KOPT-K1 (cell line): Measurements from ENCODE around the gene WDR93.
"Not testable (repeated sequence)": the region's sequence is repeated elsewhere in the genome, so short reads cannot be mapped to it uniquely, and the experiment has no call there.

ENCODE experiments used
- H3K27ac ChIP-seq: fragments of 200-600 bp; sonication (generic); 2 replicates; pipeline ENCODE4 v1.5.1; 2016; ENCODE audit warnings: antibody characterized with exemption, mild to moderate bottlenecking, low read depth, low read length; ENCODE audit not compliant: poor library complexity, severe bottlenecking
- H3K36me3 ChIP-seq: fragments of 200-600 bp; sonication (generic); 2 replicates; pipeline ENCODE4 v1.5.1; 2017; ENCODE audit warnings: antibody characterized with exemption, mild to moderate bottlenecking, low read length, moderate library complexity; ENCODE audit not compliant: insufficient read depth
- H3K9me3 ChIP-seq: fragments of 200-600 bp; sonication (generic); 2 replicates; pipeline ENCODE4 v1.5.1; 2017; ENCODE audit warnings: antibody characterized with exemption, low read length, mild to moderate bottlenecking; ENCODE audit not compliant: insufficient read depth, poor library complexity, severe bottlenecking

Gene WDR93

GRCh38 chr15:89787944-89788343, 97.3 kb downstream of the WDR93 start:
- no peaks in the 10 kb centered on the region for H3K36me3 ChIP-seq

GRCh38 chr15:89788585-89788984, 98.0 kb downstream of the WDR93 start:
- H3K36me3 ChIP-seq, H3K27ac ChIP-seq: not testable (repeated sequence)
- H3K9me3 ChIP-seq, result peaks cover 14% of the 10 kb centered on the region

More at GRCh38 chr15:89787944-89788343, 97.3 kb downstream of the WDR93 start:
- no peak overlapping the region for H3K27ac ChIP-seq
- peaks cover 14% of the 10 kb centered on the region for H3K9me3 ChIP-seq

GRCh38 chr15:89790206-89790605, 99.6 kb downstream of the WDR93 start:
- Histone ChIP-seq H3K27ac (no peak overlapping the region), H3K9me3 (peaks cover 14% of the 10 kb centered on the region), H3K36me3 (no peaks in the 10 kb centered on the region)

GRCh38 chr15:89790661-89791060, 100.0 kb downstream of the WDR93 start:
- peaks cover 14% of the 10 kb centered on the region for H3K9me3 ChIP-seq
- H3K27ac ChIP-seq, result no peak overlapping the region
- no peaks in the 10 kb centered on the region for H3K36me3 ChIP-seq

- H3K27ac ChIP-seq, result no peak overlapping the region
- H3K36me3 ChIP-seq, result no peaks in the 10 kb centered on the region
These were observed 101.6 kb downstream of the WDR93 start for GRCh38 chr15:89792106-89792805.

More at GRCh38 chr15:89792106-89792805, 101.6 kb downstream of the WDR93 start:
- H3K9me3 ChIP-seq, result peaks cover 13% of the 10 kb centered on the region
